GM23338 (cell line): ENCODE results near the gene FAXDC2.

Experiments
- POLR2AphosphoS5 ChIP-seq: IDR thresholded peaks from 2 replicates; pipeline ENCODE4 v1.6.1; 2016; ENCODE audit warnings: antibody characterized with exemption, low read depth
- TF ChIP-seq, protein P1 (sequence below), 2 experiments: fragments of 200-600 bp in 1 of 2; sonication (generic) in 1 of 2; conservative IDR thresholded peaks; 2 replicates each; pipeline versions ENCODE4 v1.5.1 to v1.6.1; 2016 to 2017; ENCODE audit warnings: antibody characterized with exemption in 2 of 2, low read depth in 2 of 2, mild to moderate bottlenecking in 2 of 2, moderate library complexity in 1 of 2

DNA sequence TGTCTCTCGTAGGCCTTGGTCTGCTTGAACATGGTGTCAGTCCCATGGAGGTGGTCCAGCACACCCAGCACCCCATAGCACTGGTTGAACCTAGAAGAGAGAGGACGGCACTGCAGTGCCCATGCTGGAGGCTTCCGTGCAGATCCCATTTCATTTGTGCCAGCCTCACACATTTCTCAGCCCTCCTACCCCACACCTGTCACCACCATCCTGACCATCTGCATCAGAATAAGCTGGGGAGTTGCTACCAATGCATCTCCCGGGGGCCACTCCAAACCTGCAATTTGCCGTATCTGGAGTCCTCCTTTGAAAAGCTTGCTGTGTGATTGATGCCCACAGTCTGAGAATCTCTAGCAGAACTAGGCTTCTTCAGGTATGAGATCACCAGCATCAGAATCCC, 30.0 kb downstream of the FAXDC2 start:
- TF ChIP-seq, protein P1, sequence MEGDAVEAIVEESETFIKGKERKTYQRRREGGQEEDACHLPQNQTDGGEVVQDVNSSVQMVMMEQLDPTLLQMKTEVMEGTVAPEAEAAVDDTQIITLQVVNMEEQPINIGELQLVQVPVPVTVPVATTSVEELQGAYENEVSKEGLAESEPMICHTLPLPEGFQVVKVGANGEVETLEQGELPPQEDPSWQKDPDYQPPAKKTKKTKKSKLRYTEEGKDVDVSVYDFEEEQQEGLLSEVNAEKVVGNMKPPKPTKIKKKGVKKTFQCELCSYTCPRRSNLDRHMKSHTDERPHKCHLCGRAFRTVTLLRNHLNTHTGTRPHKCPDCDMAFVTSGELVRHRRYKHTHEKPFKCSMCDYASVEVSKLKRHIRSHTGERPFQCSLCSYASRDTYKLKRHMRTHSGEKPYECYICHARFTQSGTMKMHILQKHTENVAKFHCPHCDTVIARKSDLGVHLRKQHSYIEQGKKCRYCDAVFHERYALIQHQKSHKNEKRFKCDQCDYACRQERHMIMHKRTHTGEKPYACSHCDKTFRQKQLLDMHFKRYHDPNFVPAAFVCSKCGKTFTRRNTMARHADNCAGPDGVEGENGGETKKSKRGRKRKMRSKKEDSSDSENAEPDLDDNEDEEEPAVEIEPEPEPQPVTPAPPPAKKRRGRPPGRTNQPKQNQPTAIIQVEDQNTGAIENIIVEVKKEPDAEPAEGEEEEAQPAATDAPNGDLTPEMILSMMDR (conservative IDR thresholded peaks at IDR 0.05; ENCODE audit: low read depth in 2 of 2) = no peak
- TF ChIP-seq POLR2AphosphoS5 = no peak
